ENCODE results near the gene HDGF. TPM values are rescaled to one million over a fixed set of nuclear protein-coding genes. Genes with fewer than 3 reads are reported as not detected.

HDGF gene
- total and polyA plus RNA-seq, 2 of the 8 experiments (the other 6 are each of a cell fraction or from before 2014, with no cell fraction given), result 145 to 391 TPM

DNA sequence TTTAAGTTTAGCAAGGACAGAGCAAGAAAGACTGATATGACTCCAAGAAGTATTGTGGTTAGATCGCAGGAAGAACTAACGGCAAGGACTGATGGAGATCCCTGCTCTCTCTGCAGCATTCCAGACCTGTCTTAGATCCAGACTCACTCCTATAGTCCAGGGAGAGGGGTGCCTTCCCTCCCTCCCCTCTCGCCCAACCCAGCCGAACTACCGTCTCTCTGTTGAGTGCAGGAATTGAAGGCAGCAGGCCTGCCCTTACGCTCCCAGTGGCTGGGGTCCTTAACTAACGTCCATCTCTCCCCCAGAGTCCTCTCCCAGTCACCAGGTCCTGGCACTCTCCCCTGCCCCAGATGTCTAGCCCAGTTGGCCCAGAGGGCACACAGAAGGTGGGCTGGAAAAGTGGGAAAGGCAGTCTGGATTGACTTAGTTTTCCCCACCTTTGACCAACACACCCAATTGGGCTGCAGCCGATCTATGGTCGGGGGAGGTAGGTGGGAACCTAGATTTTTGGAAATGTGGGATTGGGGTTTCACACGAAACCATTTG is 47.2 kb downstream of the HDGF start (continued):
- TF ChIP-seq, protein P1, sequence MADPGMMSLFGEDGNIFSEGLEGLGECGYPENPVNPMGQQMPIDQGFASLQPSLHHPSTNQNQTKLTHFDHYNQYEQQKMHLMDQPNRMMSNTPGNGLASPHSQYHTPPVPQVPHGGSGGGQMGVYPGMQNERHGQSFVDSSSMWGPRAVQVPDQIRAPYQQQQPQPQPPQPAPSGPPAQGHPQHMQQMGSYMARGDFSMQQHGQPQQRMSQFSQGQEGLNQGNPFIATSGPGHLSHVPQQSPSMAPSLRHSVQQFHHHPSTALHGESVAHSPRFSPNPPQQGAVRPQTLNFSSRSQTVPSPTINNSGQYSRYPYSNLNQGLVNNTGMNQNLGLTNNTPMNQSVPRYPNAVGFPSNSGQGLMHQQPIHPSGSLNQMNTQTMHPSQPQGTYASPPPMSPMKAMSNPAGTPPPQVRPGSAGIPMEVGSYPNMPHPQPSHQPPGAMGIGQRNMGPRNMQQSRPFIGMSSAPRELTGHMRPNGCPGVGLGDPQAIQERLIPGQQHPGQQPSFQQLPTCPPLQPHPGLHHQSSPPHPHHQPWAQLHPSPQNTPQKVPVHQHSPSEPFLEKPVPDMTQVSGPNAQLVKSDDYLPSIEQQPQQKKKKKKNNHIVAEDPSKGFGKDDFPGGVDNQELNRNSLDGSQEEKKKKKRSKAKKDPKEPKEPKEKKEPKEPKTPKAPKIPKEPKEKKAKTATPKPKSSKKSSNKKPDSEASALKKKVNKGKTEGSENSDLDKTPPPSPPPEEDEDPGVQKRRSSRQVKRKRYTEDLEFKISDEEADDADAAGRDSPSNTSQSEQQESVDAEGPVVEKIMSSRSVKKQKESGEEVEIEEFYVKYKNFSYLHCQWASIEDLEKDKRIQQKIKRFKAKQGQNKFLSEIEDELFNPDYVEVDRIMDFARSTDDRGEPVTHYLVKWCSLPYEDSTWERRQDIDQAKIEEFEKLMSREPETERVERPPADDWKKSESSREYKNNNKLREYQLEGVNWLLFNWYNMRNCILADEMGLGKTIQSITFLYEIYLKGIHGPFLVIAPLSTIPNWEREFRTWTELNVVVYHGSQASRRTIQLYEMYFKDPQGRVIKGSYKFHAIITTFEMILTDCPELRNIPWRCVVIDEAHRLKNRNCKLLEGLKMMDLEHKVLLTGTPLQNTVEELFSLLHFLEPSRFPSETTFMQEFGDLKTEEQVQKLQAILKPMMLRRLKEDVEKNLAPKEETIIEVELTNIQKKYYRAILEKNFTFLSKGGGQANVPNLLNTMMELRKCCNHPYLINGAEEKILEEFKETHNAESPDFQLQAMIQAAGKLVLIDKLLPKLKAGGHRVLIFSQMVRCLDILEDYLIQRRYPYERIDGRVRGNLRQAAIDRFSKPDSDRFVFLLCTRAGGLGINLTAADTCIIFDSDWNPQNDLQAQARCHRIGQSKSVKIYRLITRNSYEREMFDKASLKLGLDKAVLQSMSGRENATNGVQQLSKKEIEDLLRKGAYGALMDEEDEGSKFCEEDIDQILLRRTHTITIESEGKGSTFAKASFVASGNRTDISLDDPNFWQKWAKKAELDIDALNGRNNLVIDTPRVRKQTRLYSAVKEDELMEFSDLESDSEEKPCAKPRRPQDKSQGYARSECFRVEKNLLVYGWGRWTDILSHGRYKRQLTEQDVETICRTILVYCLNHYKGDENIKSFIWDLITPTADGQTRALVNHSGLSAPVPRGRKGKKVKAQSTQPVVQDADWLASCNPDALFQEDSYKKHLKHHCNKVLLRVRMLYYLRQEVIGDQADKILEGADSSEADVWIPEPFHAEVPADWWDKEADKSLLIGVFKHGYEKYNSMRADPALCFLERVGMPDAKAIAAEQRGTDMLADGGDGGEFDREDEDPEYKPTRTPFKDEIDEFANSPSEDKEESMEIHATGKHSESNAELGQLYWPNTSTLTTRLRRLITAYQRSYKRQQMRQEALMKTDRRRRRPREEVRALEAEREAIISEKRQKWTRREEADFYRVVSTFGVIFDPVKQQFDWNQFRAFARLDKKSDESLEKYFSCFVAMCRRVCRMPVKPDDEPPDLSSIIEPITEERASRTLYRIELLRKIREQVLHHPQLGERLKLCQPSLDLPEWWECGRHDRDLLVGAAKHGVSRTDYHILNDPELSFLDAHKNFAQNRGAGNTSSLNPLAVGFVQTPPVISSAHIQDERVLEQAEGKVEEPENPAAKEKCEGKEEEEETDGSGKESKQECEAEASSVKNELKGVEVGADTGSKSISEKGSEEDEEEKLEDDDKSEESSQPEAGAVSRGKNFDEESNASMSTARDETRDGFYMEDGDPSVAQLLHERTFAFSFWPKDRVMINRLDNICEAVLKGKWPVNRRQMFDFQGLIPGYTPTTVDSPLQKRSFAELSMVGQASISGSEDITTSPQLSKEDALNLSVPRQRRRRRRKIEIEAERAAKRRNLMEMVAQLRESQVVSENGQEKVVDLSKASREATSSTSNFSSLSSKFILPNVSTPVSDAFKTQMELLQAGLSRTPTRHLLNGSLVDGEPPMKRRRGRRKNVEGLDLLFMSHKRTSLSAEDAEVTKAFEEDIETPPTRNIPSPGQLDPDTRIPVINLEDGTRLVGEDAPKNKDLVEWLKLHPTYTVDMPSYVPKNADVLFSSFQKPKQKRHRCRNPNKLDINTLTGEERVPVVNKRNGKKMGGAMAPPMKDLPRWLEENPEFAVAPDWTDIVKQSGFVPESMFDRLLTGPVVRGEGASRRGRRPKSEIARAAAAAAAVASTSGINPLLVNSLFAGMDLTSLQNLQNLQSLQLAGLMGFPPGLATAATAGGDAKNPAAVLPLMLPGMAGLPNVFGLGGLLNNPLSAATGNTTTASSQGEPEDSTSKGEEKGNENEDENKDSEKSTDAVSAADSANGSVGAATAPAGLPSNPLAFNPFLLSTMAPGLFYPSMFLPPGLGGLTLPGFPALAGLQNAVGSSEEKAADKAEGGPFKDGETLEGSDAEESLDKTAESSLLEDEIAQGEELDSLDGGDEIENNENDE (IDR thresholded peaks at IDR 0.05; ENCODE audit: insufficient replicate concordance, low read length), result no peak
- TF ChIP-seq YY1 (IDR thresholded peaks at IDR 0.05; ENCODE audit: low read depth, low read length) (no peak), BRCA1 (IDR thresholded peaks at IDR 0.05; ENCODE audit: low read depth, low read length) (no peak), TCF12 (IDR thresholded peaks at IDR 0.05; ENCODE audit: low read depth, low read length) (no peak), TEAD4 (IDR thresholded peaks at IDR 0.05; ENCODE audit: low read depth, low read length) (no peak), CHD1 (IDR thresholded peaks at IDR 0.05; ENCODE audit: low read depth, low read length) (no peak), NRF1 (IDR thresholded peaks at IDR 0.05; ENCODE audit: low read depth, low read length) (no peak), NANOG (IDR thresholded peaks at IDR 0.05; ENCODE audit: insufficient read depth, low read depth, low read length, poor library complexity, severe bottlenecking) (no peak)
- TF ChIP-seq, protein P2, sequence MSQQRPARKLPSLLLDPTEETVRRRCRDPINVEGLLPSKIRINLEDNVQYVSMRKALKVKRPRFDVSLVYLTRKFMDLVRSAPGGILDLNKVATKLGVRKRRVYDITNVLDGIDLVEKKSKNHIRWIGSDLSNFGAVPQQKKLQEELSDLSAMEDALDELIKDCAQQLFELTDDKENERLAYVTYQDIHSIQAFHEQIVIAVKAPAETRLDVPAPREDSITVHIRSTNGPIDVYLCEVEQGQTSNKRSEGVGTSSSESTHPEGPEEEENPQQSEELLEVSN (IDR thresholded peaks at IDR 0.05), result no peak

Measured in H1 (cell line).